ENCODE results near the gene EPX. TPM values are rescaled to one million over a fixed set of nuclear protein-coding genes. Genes with fewer than 3 reads are reported as not detected.

EPX gene
- polyA plus RNA-seq, 1 donor from 2014 or later: not detected

- no peak for TF ChIP-seq SMC3 (conservative IDR thresholded peaks at IDR 0.05; ENCODE audit: poor library complexity)
- TF ChIP-seq RAD21 (conservative IDR thresholded peaks at IDR 0.05): no peak
- TF ChIP-seq POLR2AphosphoS5 (IDR thresholded peaks at IDR 0.05): no peak
- no peak for TF ChIP-seq EZH2 (IDR thresholded peaks at IDR 0.05; ENCODE audit: borderline replicate concordance, insufficient read depth, low read length, poor library complexity, severe bottlenecking)
- no peak for TF ChIP-seq CTCF (IDR thresholded peaks at IDR 0.05; ENCODE audit: poor library complexity, severe bottlenecking)
- no peak for TF ChIP-seq EP300 (conservative IDR thresholded peaks at IDR 0.05; ENCODE audit: poor library complexity, severe bottlenecking)
- TF ChIP-seq MXI1 (conservative IDR thresholded peaks at IDR 0.05; ENCODE audit: poor library complexity, severe bottlenecking): no peak
- TF ChIP-seq TAF1 (IDR thresholded peaks at IDR 0.05; ENCODE audit: low read depth): no peak
- TF ChIP-seq REST (IDR thresholded peaks at IDR 0.05; ENCODE audit: borderline replicate concordance): no peak
- Histone ChIP-seq H3K27ac (ENCODE audit: low read length) (no peak within 1 kb of the TSS), H3K9ac (ENCODE audit: low read length) (no peak within 1 kb of the TSS), H3K9me3 (ENCODE audit: low read length) (peaks cover 4% of the 10 kb centered on the region), H2AFZ (ENCODE audit: low read depth, low read length) (no peak within 1 kb of the TSS), H3K4me3 (ENCODE audit: low read length) (no peak within 1 kb of the TSS), H3K9me2 (ENCODE audit: insufficient read depth, low read length) (no peaks in the 10 kb centered on the region), H3K79me2 (replicated peaks; ENCODE audit: insufficient read depth, low read length) (no peaks in the 10 kb centered on the region), H3K27me3 (ENCODE audit: insufficient read depth, low read depth, low read length) (peaks cover 25% of the 10 kb centered on the region), H4K20me1 (ENCODE audit: insufficient read depth) (no peaks in the 10 kb centered on the region), H3F3A (ENCODE audit: insufficient read depth, low read length, poor library complexity, severe bottlenecking) (no peaks in the 10 kb centered on the region), H3K4me2 (ENCODE audit: low read length) (no peak within 1 kb of the TSS), H3K36me3 (ENCODE audit: insufficient read depth, low read length) (no peaks in the 10 kb centered on the region)
Measured at GRCh38 chr17:58147930-58148434, 44.5 kb upstream of the EPX start, which contains the start of gene OR4D1. Gene OR4D1, plus strand, starts transcription at chr17:58148384. Its CDS starts 6,770 bp downstream, at chr17:58155154.

- Histone ChIP-seq H3K9me3 (ENCODE audit: low read length) (peaks cover 4% of the 10 kb centered on the region), H2AFZ (ENCODE audit: low read depth, low read length) (no peak overlapping the region), H3K4me3 (ENCODE audit: low read length) (no peak overlapping the region), H3K36me3 (ENCODE audit: insufficient read depth, low read length) (no peaks in the 10 kb centered on the region), H3K4me2 (ENCODE audit: low read length) (no peak overlapping the region), H3K9ac (ENCODE audit: low read length) (no peak overlapping the region), H3K27ac (ENCODE audit: low read length) (no peak overlapping the region), H3K27me3 (ENCODE audit: insufficient read depth, low read depth, low read length) (peaks cover 31% of the 10 kb centered on the region), H3K79me2 (replicated peaks; ENCODE audit: insufficient read depth, low read length) (no peaks in the 10 kb centered on the region), H4K20me1 (ENCODE audit: insufficient read depth) (no peaks in the 10 kb centered on the region), H3K9me2 (ENCODE audit: insufficient read depth, low read length) (no peaks in the 10 kb centered on the region), H3F3A (ENCODE audit: insufficient read depth, low read length, poor library complexity, severe bottlenecking) (no peaks in the 10 kb centered on the region)
- TF ChIP-seq EP300 (conservative IDR thresholded peaks at IDR 0.05; ENCODE audit: poor library complexity, severe bottlenecking) (no peak), SMC3 (conservative IDR thresholded peaks at IDR 0.05; ENCODE audit: poor library complexity) (no peak), REST (IDR thresholded peaks at IDR 0.05; ENCODE audit: borderline replicate concordance) (no peak), TAF1 (IDR thresholded peaks at IDR 0.05; ENCODE audit: low read depth) (no peak), CTCF (IDR thresholded peaks at IDR 0.05; ENCODE audit: poor library complexity, severe bottlenecking) (no peak), POLR2AphosphoS5 (IDR thresholded peaks at IDR 0.05) (no peak), MXI1 (conservative IDR thresholded peaks at IDR 0.05; ENCODE audit: poor library complexity, severe bottlenecking) (no peak), RAD21 (conservative IDR thresholded peaks at IDR 0.05) (no peak), EZH2 (IDR thresholded peaks at IDR 0.05; ENCODE audit: borderline replicate concordance, insufficient read depth, low read length, poor library complexity, severe bottlenecking) (no peak)
Measured at GRCh38 chr17:58148609-58149008, 43.9 kb upstream of the EPX start.

Measured in neural cell (in vitro differentiated cells).